ENCODE results near the gene NSD1. TPM values are rescaled to one million over a fixed set of nuclear protein-coding genes. Genes with fewer than 3 reads are reported as not detected.

The NSD1 gene
- polyA plus RNA-seq (2012; ENCODE audit: insufficient read depth, insufficient read length, low read depth): 31.0 TPM

- peaks cover 4% of the 10 kb centered on the region; the same call in 1 of the 2 replicates for H3K4me1 ChIP-seq
- peak; percentile 73 for DNase-seq
- TF ChIP-seq CTCF (IDR thresholded peaks at IDR 0.05; ENCODE audit: low read depth, low read length): no peak
- peaks cover 30% of the 10 kb centered on the region for H3K36me3 ChIP-seq
- H3K4me3 ChIP-seq (ENCODE audit: low read depth, low read length): peak within 1 kb of the TSS; percentile 89
- no peaks in the 10 kb centered on the region for H3K9me3 ChIP-seq
- H3K27me3 ChIP-seq: no peaks in the 10 kb centered on the region
Measured at GRCh38 chr5:177133096-177133852, at the start of gene NSD1. NSD1 (plus strand) TSS chr5:177133773; CDS start chr5:177135104, 1,331 bp downstream.

- no peak for DNase-seq
- no peak for TF ChIP-seq CTCF (IDR thresholded peaks at IDR 0.05; ENCODE audit: low read depth, low read length)
- no peaks in the 10 kb centered on the region for H3K4me1 ChIP-seq
- no peaks in the 10 kb centered on the region for H3K9me3 ChIP-seq
- H3K36me3 ChIP-seq: no peaks in the 10 kb centered on the region
- no peaks in the 10 kb centered on the region for H3K27me3 ChIP-seq
- H3K4me3 ChIP-seq (ENCODE audit: low read depth, low read length): no peak overlapping the region
Measured at GRCh38 chr5:177084175-177084574, 49.4 kb upstream of the NSD1 start.

GRCh38 chr5:177085985-177086653, 47.5 kb upstream of the NSD1 start:
- H3K36me3 ChIP-seq: no peaks in the 10 kb centered on the region
- H3K27me3 ChIP-seq: no peaks in the 10 kb centered on the region
- H3K9me3 ChIP-seq: no peaks in the 10 kb centered on the region
- no peak for DNase-seq
- no peaks in the 10 kb centered on the region for H3K4me1 ChIP-seq
- no peak overlapping the region for H3K4me3 ChIP-seq (ENCODE audit: low read depth, low read length)
- TF ChIP-seq CTCF (IDR thresholded peaks at IDR 0.05; ENCODE audit: low read depth, low read length): no peak

GRCh38 chr5:177086654-177087397, 46.7 kb upstream of the NSD1 start, which contains the start of gene FGFR4:
FGFR4 (plus strand) TSS chr5:177086915; CDS start chr5:177089603, 2,688 bp downstream.
- peak; percentile 87 for DNase-seq
- peak; percentile 68 for TF ChIP-seq CTCF (IDR thresholded peaks at IDR 0.05; ENCODE audit: low read depth, low read length)
- no peaks in the 10 kb centered on the region for H3K4me1 ChIP-seq
- no peaks in the 10 kb centered on the region for H3K27me3 ChIP-seq
- no peaks in the 10 kb centered on the region for H3K36me3 ChIP-seq
- no peaks in the 10 kb centered on the region for H3K9me3 ChIP-seq
- peak within 1 kb of the TSS; percentile 52 for H3K4me3 ChIP-seq (ENCODE audit: low read depth, low read length)

- Histone ChIP-seq H3K36me3 (no peaks in the 10 kb centered on the region), H3K9me3 (no peaks in the 10 kb centered on the region), H3K4me1 (no peaks in the 10 kb centered on the region), H3K4me3 (ENCODE audit: low read depth, low read length) (peak overlapping the region; percentile 52), H3K27me3 (no peaks in the 10 kb centered on the region)
- no peak for TF ChIP-seq CTCF (IDR thresholded peaks at IDR 0.05; ENCODE audit: low read depth, low read length)
- no peak for DNase-seq
Measured at GRCh38 chr5:177087398-177088005, 46.1 kb upstream of the NSD1 start.

Measured in BE2C (cell line).